Measurements from ENCODE around the gene HOMEZ.
"Not testable (repeated sequence)": the region's sequence is repeated elsewhere in the genome, so short reads cannot be mapped to it uniquely, and the experiment has no call there.

HOMEZ gene

GRCh38 chr14:23286020-23286901 is at the start of gene HOMEZ:
Gene HOMEZ (minus strand): TSS chr14:23286132. CDS start chr14:23285952, 180 bp downstream.
- peak; percentile 94 for DNase-seq

GRCh38 chr14:23335623-23336022 is 49.7 kb upstream of the HOMEZ start:
- no peak for DNase-seq

DNA sequence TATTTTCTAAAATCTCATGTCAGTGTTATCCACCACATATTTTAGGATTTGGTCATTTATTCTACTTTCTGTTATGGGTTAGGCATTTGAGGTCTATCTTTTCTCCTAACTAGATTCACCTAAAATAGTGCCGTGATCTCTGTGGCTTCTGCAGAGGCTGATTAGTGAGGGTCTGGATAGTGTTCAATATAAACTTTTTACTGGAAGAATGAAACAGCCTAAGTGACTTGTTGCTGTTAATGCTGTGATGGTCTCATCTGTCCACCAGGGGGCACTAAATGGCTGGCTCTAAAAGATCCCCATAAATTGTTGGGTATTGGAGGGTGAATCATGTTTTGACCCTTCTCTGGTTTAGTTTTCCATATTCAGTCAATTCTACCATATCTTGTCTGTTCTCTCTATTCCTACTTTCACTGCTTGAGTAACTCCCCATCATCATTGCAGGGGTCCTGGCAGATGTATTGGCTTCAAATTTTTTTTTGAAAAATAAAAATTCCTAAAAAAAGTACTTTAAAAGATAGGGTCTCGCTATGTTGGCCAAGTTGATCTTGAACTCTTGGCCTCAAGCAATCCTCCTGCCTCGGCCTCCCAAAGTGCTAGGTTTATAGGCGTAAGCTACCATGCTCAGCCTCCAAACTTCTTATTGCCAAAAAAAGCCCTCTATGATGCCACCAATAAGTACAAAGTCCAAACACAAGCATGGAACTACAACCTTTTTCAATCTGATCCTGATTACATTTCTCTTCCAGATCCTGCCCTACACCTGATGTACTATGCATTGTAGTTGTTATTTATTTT is 42.2 kb upstream of the HOMEZ start:
- peak; percentile 65 for DNase-seq

DNA sequence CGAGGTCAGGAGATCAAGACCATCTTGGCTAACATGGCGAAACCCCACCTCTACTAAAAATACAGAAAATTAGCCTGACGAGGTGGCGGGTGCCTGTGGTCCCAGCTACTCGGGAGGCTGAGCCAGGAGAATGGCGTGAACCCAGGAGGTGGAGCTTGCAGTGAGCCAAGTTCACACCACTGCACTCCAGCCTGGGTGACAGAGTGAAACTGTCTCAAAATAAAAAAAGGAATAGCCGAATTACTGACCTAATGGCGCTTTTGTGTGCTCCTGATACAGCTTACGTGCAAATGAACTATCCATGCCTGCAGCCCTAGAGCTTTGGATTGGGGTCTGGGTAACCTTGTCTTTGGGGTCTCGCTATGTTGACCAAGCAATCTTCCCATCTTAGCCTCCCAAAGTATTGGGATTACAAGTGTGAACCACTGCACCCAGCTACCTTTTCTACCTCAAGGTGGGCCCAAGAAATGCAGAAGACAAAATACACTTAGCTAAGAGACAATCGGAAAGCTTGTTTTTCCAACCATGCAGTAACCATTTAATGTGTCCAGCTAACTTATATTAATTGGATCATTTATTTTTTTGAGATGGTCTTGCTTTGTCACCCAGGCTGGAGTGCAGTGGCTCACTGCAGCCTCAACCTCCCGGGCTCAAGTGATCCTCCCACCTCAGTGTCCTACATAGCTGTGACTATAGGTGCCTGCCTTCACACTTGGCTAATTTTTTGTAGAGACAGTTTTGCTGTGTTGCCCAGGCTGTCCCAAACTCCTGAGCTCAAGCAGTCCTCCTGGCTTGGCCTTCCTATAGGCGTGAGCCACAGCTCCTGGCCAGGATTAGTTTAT is 40.8 kb upstream of the HOMEZ start:
- DNase-seq = no peak

GRCh38 chr14:23325746-23326145 is 39.8 kb upstream of the HOMEZ start:
- not testable (repeated sequence) for DNase-seq

GRCh38 chr14:23324993-23325392 is 39.1 kb upstream of the HOMEZ start:
- no peak for DNase-seq

- DNase-seq = no peak
Measured at GRCh38 chr14:23324455-23324846, 38.5 kb upstream of the HOMEZ start.

DNA sequence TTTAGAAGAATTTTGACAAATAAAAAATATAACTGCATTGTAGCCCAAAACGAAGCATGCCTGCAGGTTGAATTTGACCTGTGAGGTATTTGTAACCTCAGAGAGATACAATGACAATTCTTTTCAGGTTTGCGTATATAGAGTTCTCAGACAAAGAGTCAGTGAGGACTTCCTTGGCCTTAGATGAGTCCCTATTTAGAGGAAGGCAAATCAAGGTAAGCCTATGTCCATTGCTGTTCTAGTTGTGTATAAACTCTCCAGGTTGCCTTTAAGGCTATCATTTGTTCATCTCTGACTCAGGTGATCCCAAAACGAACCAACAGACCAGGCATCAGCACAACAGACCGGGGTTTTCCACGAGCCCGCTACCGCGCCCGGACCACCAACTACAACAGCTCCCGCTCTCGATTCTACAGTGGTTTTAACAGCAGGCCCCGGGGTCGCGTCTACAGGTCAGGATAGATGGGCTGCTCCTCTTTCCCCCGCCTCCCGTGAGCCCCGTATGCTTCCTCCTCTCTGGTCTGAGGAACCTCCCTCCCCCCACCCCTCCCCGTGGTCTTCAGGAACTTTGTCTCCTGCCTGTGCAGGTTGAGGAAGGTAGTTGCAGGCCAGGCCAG is 38.0 kb upstream of the HOMEZ start:
- DNase-seq = no peak

- DNase-seq = no peak
Measured at GRCh38 chr14:23322568-23323517, 36.9 kb upstream of the HOMEZ start.

GRCh38 chr14:23321572-23322547 is 35.9 kb upstream of the HOMEZ start:
- peak; percentile 33 for DNase-seq

- DNase-seq = peak; percentile 99
Measured at GRCh38 chr14:23320584-23321571, 34.9 kb upstream of the HOMEZ start, which contains the start of gene PABPN1. Gene PABPN1 (plus strand): TSS chr14:23321457. CDS start chr14:23321470, 13 bp downstream.

- no peak for DNase-seq
Measured at GRCh38 chr14:23319746-23320583, 34.0 kb upstream of the HOMEZ start.

DNA sequence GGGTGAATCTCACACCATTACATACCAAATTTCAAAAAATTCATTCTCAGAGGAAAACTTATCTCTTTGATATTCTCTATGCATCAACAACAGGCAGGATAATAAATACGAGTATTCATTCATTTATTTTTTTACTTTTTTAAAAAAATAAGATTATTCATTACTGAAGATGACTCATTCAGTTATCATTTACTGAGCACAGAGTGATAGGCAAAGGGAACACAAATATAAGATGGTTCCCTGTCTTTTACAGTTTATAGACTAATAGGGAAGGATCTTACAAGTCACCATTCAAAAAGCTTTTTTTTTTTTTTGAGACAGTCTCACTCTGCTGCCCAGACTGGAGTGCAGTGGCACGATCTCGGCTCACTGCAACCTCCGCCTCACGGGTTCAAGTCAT is 30.4 kb upstream of the HOMEZ start:
- no peak for DNase-seq

DNA sequence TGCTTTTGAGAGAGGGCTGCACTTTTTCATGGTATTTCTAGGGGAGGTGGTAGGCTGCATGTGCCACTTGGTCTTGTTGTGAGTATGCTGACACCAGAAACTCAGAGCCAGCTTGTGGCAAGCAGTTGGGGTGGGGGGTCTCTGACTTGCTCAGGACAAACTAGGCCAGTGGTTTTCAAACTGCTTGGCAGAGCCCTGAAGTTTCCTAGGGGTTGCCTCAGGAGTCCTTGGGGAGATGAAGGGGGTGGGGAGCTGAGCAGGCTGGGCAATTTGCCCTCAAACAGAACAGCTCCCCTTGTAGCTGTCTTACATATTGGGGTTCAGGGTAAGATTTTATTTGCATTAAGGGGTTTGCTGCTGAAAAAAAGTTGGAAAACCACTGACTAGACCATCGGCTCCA is 24.6 kb upstream of the HOMEZ start:
- DNase-seq = no peak

GRCh38 chr14:23308721-23309445 is 23.0 kb upstream of the HOMEZ start:
- no peak for DNase-seq

DNA sequence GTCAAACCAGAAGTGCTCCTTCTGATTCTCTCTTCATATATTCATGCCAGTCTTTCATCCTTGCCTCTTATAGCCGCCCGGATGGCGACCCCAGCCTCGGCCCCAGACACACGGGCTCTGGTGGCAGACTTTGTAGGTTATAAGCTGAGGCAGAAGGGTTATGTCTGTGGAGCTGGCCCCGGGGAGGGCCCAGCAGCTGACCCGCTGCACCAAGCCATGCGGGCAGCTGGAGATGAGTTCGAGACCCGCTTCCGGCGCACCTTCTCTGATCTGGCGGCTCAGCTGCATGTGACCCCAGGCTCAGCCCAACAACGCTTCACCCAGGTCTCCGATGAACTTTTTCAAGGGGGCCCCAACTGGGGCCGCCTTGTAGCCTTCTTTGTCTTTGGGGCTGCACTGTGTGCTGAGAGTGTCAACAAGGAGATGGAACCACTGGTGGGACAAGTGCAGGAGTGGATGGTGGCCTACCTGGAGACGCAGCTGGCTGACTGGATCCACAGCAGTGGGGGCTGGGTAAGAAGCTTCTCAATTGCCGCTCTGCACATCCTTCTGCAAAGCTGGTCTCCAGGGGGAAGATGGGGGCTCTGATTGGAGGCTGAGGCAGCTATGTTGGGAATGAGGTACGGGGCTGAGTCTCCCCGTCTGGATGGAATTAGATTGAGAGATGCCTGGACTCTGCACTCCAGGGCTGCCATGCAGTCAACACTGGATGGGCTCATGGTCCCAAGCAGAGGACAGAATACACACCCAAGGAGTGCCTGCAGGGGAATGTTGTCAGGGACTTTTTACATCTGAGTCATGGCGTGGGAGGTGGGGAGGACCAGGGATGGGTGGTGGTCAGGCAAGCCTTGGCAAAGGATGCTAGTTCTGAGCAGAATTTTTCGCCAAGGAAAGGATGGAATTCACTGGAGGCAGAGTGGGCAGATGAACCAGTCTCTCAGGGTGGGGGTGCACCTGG is 22.0 kb upstream of the HOMEZ start:
- DNase-seq = no peak
